GM12892 (cell line): ENCODE data around the gene NRXN3.

ENCODE experiments used
- POLR2A ChIP-seq: IDR thresholded peaks from 2 replicates; pipeline ENCODE4 v1.6.1; 2011; ENCODE audit warnings: low read depth, low read length, control low read depth
- POLR2AphosphoS5 ChIP-seq: IDR thresholded peaks from 2 replicates; pipeline ENCODE4 v1.6.1; 2011; ENCODE audit warnings: low read depth, low read length, control low read depth
- TAF1 ChIP-seq: IDR thresholded peaks from 2 replicates; pipeline ENCODE4 v1.6.1; 2011; ENCODE audit warnings: low read depth, mild to moderate bottlenecking, control low read depth, low read length, borderline replicate concordance

GRCh38 chr14:78543433-78543832, 373.3 kb downstream of the NRXN3 start:
- TF ChIP-seq POLR2AphosphoS5 (no peak), POLR2A (no peak), TAF1 (no peak)
